DND-41 (cell line): ENCODE results near the gene CACNA2D1.

Experiments
- ATAC-seq: fragments of 200-7000 bp; cut with Tn5 transposase; 3 replicates; pipeline ENCODE4 v1.9.1; 2021; ENCODE audit warnings: low read depth; ENCODE audit not compliant: insufficient read depth
- DNase-seq: peaks from one replicate; pipeline ENCODE4 v3.0.0-alpha.2; 2020
- H2AFZ ChIP-seq: 2 replicates; pipeline ENCODE4 v1.6.0; 2012; ENCODE audit warnings: low read depth, low read length
- H3K27ac ChIP-seq: 2 replicates; pipeline ENCODE4 v1.5.1; 2012; ENCODE audit warnings: low read length, inconsistent platforms
- H3K27me3 ChIP-seq: fragments of 200-600 bp; sonication (generic); 2 replicates; pipeline ENCODE4 v1.6.0; 2012; ENCODE audit warnings: low read length, mild to moderate bottlenecking, inconsistent platforms; ENCODE audit not compliant: insufficient read depth, poor library complexity
- H3K36me3 ChIP-seq: 2 replicates; pipeline ENCODE4 v1.5.1; 2012; ENCODE audit warnings: low read length, inconsistent platforms; ENCODE audit not compliant: insufficient read depth
- H3K4me1 ChIP-seq: 2 replicates; pipeline ENCODE4 v1.5.1; 2012; ENCODE audit warnings: mild to moderate bottlenecking, low read length; ENCODE audit not compliant: insufficient read depth
- H3K4me2 ChIP-seq: 2 replicates; pipeline ENCODE4 v1.6.0; 2012; ENCODE audit warnings: mild to moderate bottlenecking, moderate library complexity, low read length, inconsistent platforms; ENCODE audit not compliant: insufficient read depth
- H3K4me3 ChIP-seq, 2 experiments: fragments of 200-600 bp in 1 of 2; shearing (Covaris generic) in 1 of 2; 2 replicates each; pipeline ENCODE4 v1.5.1; 2012 to 2016; ENCODE audit warnings: inconsistent platforms in 2 of 2, low read length in 2 of 2, mild to moderate bottlenecking in 2 of 2, low read depth in 1 of 2, moderate library complexity in 1 of 2
- H3K79me2 ChIP-seq: 2 replicates; pipeline ENCODE4 v1.6.0; 2012; ENCODE audit warnings: low read length, inconsistent platforms; ENCODE audit not compliant: insufficient read depth
- H3K9ac ChIP-seq: 2 replicates; pipeline ENCODE4 v1.6.0; 2012; ENCODE audit warnings: low read depth, mild to moderate bottlenecking, inconsistent platforms, low read length, moderate library complexity
- H3K9me3 ChIP-seq: 2 replicates; pipeline ENCODE4 v1.5.1; 2012; ENCODE audit warnings: low read length, moderate library complexity, mild to moderate bottlenecking, inconsistent platforms; ENCODE audit not compliant: insufficient read depth, severe bottlenecking
- H4K20me1 ChIP-seq: 2 replicates; pipeline ENCODE4 v1.6.0; 2012; ENCODE audit warnings: low read length; ENCODE audit not compliant: insufficient read depth
- CTCF ChIP-seq: IDR thresholded peaks from 2 replicates; pipeline ENCODE4 v1.5.1; 2012; ENCODE audit warnings: borderline replicate concordance, low read length, moderate library complexity, mild to moderate bottlenecking; ENCODE audit not compliant: poor library complexity, severe bottlenecking; ENCODE audit errors: extremely low read depth
- EZH2 ChIP-seq: IDR thresholded peaks from 3 replicates; pipeline ENCODE4 v1.6.1; 2012; ENCODE audit warnings: borderline replicate concordance, low read depth, mild to moderate bottlenecking, moderate library complexity, low read length, inconsistent platforms; ENCODE audit not compliant: severe bottlenecking

Gene CACNA2D1

GRCh38 chr7:82289152-82289535 is 154.4 kb downstream of the CACNA2D1 start:
- no peak overlapping the region for H3K4me3 ChIP-seq
- H2AFZ ChIP-seq, result no peak overlapping the region
- H4K20me1 ChIP-seq, result no peaks in the 10 kb centered on the region
- H3K9me3 ChIP-seq, result no peaks in the 10 kb centered on the region
- no peaks in the 10 kb centered on the region for H3K27me3 ChIP-seq
- no peak for TF ChIP-seq EZH2
- no peak for TF ChIP-seq CTCF
- DNase-seq (no peak), ATAC-seq (no peak)
- H3K79me2 ChIP-seq, result no peaks in the 10 kb centered on the region
- no peak overlapping the region for H3K4me2 ChIP-seq
- H3K4me1 ChIP-seq, result no peaks in the 10 kb centered on the region
- no peaks in the 10 kb centered on the region for H3K36me3 ChIP-seq
- H3K27ac ChIP-seq, result no peak overlapping the region
- no peak overlapping the region for H3K9ac ChIP-seq

GRCh38 chr7:82286798-82287140 is 156.8 kb downstream of the CACNA2D1 start:
- Histone ChIP-seq H3K4me3 (no peak overlapping the region), H2AFZ (no peak overlapping the region), H3K9ac (no peak overlapping the region), H3K36me3 (no peaks in the 10 kb centered on the region), H4K20me1 (no peaks in the 10 kb centered on the region), H3K27ac (no peak overlapping the region), H3K27me3 (no peaks in the 10 kb centered on the region), H3K9me3 (no peaks in the 10 kb centered on the region), H3K4me1 (no peaks in the 10 kb centered on the region), H3K4me2 (no peak overlapping the region), H3K79me2 (no peaks in the 10 kb centered on the region)
- ATAC-seq (no peak), DNase-seq (no peak)
- TF ChIP-seq EZH2, result no peak
- TF ChIP-seq CTCF, result no peak

DNA sequence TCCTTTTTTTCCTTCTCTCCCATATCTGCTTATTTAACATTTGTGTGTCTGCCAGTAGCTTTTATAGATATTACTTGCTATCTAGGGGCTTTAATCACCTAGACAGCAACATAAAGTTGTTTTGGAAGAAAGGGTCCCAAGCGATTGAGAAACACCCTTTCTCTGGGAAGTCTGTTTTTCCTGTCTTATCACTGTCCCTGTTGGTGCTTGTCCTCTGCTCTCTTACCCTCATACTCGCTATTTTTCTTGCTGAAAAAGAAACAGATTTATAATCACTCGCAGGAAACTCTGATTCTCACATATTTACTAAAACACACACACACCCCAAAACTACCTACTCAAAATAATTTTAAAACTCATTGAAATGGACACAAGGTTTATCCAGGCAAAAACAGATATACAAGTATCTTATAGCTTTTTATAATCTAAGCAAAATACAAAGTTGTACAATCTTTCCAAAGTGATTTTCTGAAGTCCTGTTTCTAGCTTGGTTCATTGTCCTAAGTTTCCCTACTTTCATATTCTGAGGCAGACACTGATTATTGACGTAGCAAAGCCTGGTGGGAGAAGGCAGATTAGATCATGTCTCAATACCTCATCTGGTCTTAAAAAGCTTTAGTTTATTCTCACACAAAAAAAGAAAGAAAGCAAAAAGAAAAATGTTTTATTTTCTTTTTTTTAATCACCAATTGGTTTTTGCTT is 157.3 kb downstream of the CACNA2D1 start:
- Histone ChIP-seq H3K4me2 (no peak overlapping the region), H3K4me3 (no peak overlapping the region), H3K9ac (no peak overlapping the region), H3K79me2 (no peaks in the 10 kb centered on the region), H3K27ac (no peak overlapping the region), H4K20me1 (no peaks in the 10 kb centered on the region), H3K27me3 (no peaks in the 10 kb centered on the region), H3K9me3 (no peaks in the 10 kb centered on the region), H3K4me1 (no peaks in the 10 kb centered on the region), H3K36me3 (no peaks in the 10 kb centered on the region), H2AFZ (no peak overlapping the region)
- ATAC-seq (no peak), DNase-seq (no peak)
- TF ChIP-seq EZH2 (no peak), CTCF (no peak)

- Histone ChIP-seq H3K36me3 (no peaks in the 10 kb centered on the region), H3K9ac (no peak overlapping the region), H3K4me3 (no peak overlapping the region), H4K20me1 (no peaks in the 10 kb centered on the region), H3K79me2 (no peaks in the 10 kb centered on the region), H3K27me3 (no peaks in the 10 kb centered on the region), H3K9me3 (no peaks in the 10 kb centered on the region), H2AFZ (no peak overlapping the region), H3K27ac (no peak overlapping the region), H3K4me1 (no peaks in the 10 kb centered on the region), H3K4me2 (no peak overlapping the region)
- ATAC-seq (no peak), DNase-seq (no peak)
- TF ChIP-seq CTCF (no peak), EZH2 (no peak)
These were observed 158.5 kb downstream of the CACNA2D1 start for GRCh38 chr7:82284936-82285519.
